AG04450 (cell line): Measurements from ENCODE around the gene CCNJL. TPM values are rescaled to one million over a fixed set of nuclear protein-coding genes. Genes with fewer than 3 reads are reported as not detected.

ENCODE experiments used
- CTCF ChIA-PET: fragments of 300-600, 350-600 bp; formaldehyde crosslinking; extraction: SDS; loops from one replicate; lab custom pipeline; 2022; ENCODE audit warnings: antibody characterized with exemption, inconsistent platforms; lab: Charles Lee
- POLR2A ChIA-PET: fragments of 350-600 bp; formaldehyde crosslinking; extraction: SDS; loops from one replicate; lab custom pipeline; 2021; ENCODE audit warnings: antibody characterized with exemption, inconsistent platforms; lab: Yijun Ruan, JAX
- DNase-seq: peaks from one replicate; pipeline ENCODE4 v3.0.0-alpha.2; 2011; ENCODE audit warnings: low read depth, low spot score
- H3K27ac ChIP-seq: one replicate; pipeline ENCODE4 v1.5.1; 2012; ENCODE audit warnings: low read depth, low read length, control low read depth
- H3K27me3 ChIP-seq: one replicate; pipeline ENCODE4 v1.6.0; 2012; ENCODE audit warnings: low read length; ENCODE audit not compliant: control insufficient read depth, insufficient read depth
- H3K4me3 ChIP-seq: 2 replicates; pipeline ENCODE4 v1.5.1; 2011; ENCODE audit warnings: mild to moderate bottlenecking, low read depth, low read length, control low read depth
- H3K9me3 ChIP-seq: 2 replicates; pipeline ENCODE4 v1.5.1; 2012; ENCODE audit warnings: low read length; ENCODE audit not compliant: control insufficient read depth, insufficient read depth
- CTCF ChIP-seq: IDR thresholded peaks from 2 replicates; pipeline ENCODE4 v1.5.1; 2011; ENCODE audit warnings: low read depth, low read length, control low read depth, inconsistent platforms
- polyA plus RNA-seq: library from polyadenylated mRNA; depleted of rRNA; stranded (reverse); fragments of >200 nt; gene quantifications from 2 replicates; pipeline ENCODE4 v1.2.3, GENCODE V29; 2011

Gene CCNJL
- polyA plus RNA-seq, 1 experiment: 3.8 TPM

GRCh38 chr5:160281275-160281674 is 31.1 kb downstream of the CCNJL start:
- ChIA-PET POLR2A (no interaction called here), CTCF (no interaction called here)
- DNase-seq: no peak
- H3K4me3 ChIP-seq: no peak overlapping the region
- no peaks in the 10 kb centered on the region for H3K27me3 ChIP-seq
- no peak overlapping the region for H3K27ac ChIP-seq
- TF ChIP-seq CTCF: no peak
- H3K9me3 ChIP-seq: no peaks in the 10 kb centered on the region

GRCh38 chr5:160280384-160281095 is 31.8 kb downstream of the CCNJL start:
- H3K9me3 ChIP-seq: no peaks in the 10 kb centered on the region
- H3K27me3 ChIP-seq: no peaks in the 10 kb centered on the region
- ChIA-PET POLR2A (no interaction called here), CTCF (no interaction called here)
- no peak for TF ChIP-seq CTCF
- H3K27ac ChIP-seq: no peak overlapping the region
- DNase-seq: no peak
- no peak overlapping the region for H3K4me3 ChIP-seq

GRCh38 chr5:160278343-160278742 is 34.0 kb downstream of the CCNJL start:
- no peak overlapping the region for H3K4me3 ChIP-seq
- H3K27me3 ChIP-seq: no peaks in the 10 kb centered on the region
- CTCF ChIA-PET: interaction anchor here (0.7 kb wide), 1 partner anchor 211 kb away, joined by 7 read pairs; no protein-coding TSS in a partner anchor
- POLR2A ChIA-PET: no interaction called here
- TF ChIP-seq CTCF: no peak
- H3K27ac ChIP-seq: no peak overlapping the region
- no peak for DNase-seq
- no peaks in the 10 kb centered on the region for H3K9me3 ChIP-seq

- ChIA-PET POLR2A (no interaction called here), CTCF (no interaction called here)
- no peak for TF ChIP-seq CTCF
- DNase-seq: no peak
- Histone ChIP-seq H3K9me3 (no peaks in the 10 kb centered on the region), H3K27ac (no peak overlapping the region), H3K4me3 (no peak overlapping the region), H3K27me3 (no peaks in the 10 kb centered on the region)
Measured at GRCh38 chr5:160274483-160274931, 37.9 kb downstream of the CCNJL start.

- CTCF ChIA-PET: interaction anchor here (0.6 kb wide), 2 partner anchors 33 to 78 kb away, joined by 4 to 8 read pairs; no protein-coding TSS in a partner anchor
- Histone ChIP-seq H3K4me3 (no peak overlapping the region), H3K27me3 (no peaks in the 10 kb centered on the region), H3K27ac (no peak overlapping the region), H3K9me3 (no peaks in the 10 kb centered on the region)
- no peak for DNase-seq
- TF ChIP-seq CTCF: no peak
- POLR2A ChIA-PET: interaction anchor here (0.6 kb wide), 1 partner anchor 55 kb away, joined by 8 read pairs; no protein-coding TSS in a partner anchor
Measured at GRCh38 chr5:160272889-160273288, 39.5 kb downstream of the CCNJL start.
